H9 (cell line): ENCODE results near the gene PVALB. TPM values are rescaled to one million over a fixed set of nuclear protein-coding genes. Genes with fewer than 3 reads are reported as not detected.

Experiments
- DNase-seq: peaks from one replicate; pipeline ENCODE4 v3.0.0-alpha.2; 2017
- H2AFZ ChIP-seq: one replicate; pipeline ENCODE4 v1.6.1; 2013; ENCODE audit warnings: mild to moderate bottlenecking, low read length, control low read depth, moderate library complexity
- H2AK5ac ChIP-seq: 2 replicates; pipeline ENCODE4 v1.6.1; 2013; ENCODE audit warnings: low read length, control low read depth, mixed read lengths; ENCODE audit not compliant: insufficient read length
- H2BK120ac ChIP-seq: one replicate; pipeline ENCODE4 v1.6.1; 2013; ENCODE audit warnings: low read depth, mild to moderate bottlenecking, low read length, control low read depth, inconsistent platforms; ENCODE audit not compliant: poor library complexity, severe bottlenecking
- H2BK12ac ChIP-seq: 2 replicates; pipeline ENCODE4 v1.6.1; 2013; ENCODE audit warnings: low read length, control low read depth, mixed read lengths, low read depth; ENCODE audit not compliant: insufficient read length
- H2BK15ac ChIP-seq: 2 replicates; pipeline ENCODE4 v1.6.1; 2013; ENCODE audit warnings: low read depth, low read length, control low read depth
- H2BK20ac ChIP-seq: one replicate; pipeline ENCODE4 v1.6.1; 2013; ENCODE audit warnings: low read depth, mild to moderate bottlenecking, low read length, control low read depth, inconsistent platforms; ENCODE audit not compliant: poor library complexity, severe bottlenecking
- H2BK5ac ChIP-seq: 2 replicates; pipeline ENCODE4 v1.6.1; 2013; ENCODE audit warnings: low read length, control low read depth, mixed read lengths; ENCODE audit not compliant: insufficient read length
- H3K14ac ChIP-seq: 2 replicates; pipeline ENCODE4 v1.6.1; 2013; ENCODE audit warnings: low read length, control low read depth; ENCODE audit not compliant: insufficient read depth
- H3K18ac ChIP-seq: 2 replicates; pipeline ENCODE4 v1.6.1; 2013; ENCODE audit warnings: low read depth, mild to moderate bottlenecking, mixed read lengths, low read length, control low read depth; ENCODE audit not compliant: insufficient read length
- H3K23ac ChIP-seq: 2 replicates; pipeline ENCODE4 v1.6.1; 2013; ENCODE audit warnings: low read length, control low read depth, mixed read lengths, low read depth; ENCODE audit not compliant: insufficient read length
- H3K23me2 ChIP-seq: 2 replicates; pipeline ENCODE4 v1.6.1; 2013; ENCODE audit warnings: low read depth, mild to moderate bottlenecking, mixed read lengths, low read length, control low read depth; ENCODE audit not compliant: insufficient read length, poor library complexity, severe bottlenecking
- H3K27ac ChIP-seq: 2 replicates; pipeline ENCODE4 v1.5.1; 2013; ENCODE audit warnings: low read length, control low read depth, mixed read lengths, low read depth; ENCODE audit not compliant: insufficient read length
- H3K27me3 ChIP-seq: 2 replicates; pipeline ENCODE4 v1.6.1; 2013; ENCODE audit warnings: low read length, control low read depth, inconsistent platforms; ENCODE audit not compliant: insufficient read depth
- H3K4ac ChIP-seq: 2 replicates; pipeline ENCODE4 v1.6.1; 2013; ENCODE audit warnings: low read depth, mild to moderate bottlenecking, control low read depth, inconsistent platforms, low read length, moderate library complexity
- H3K4me1 ChIP-seq: 2 replicates; pipeline ENCODE4 v1.6.1; 2013; ENCODE audit warnings: low read length, control low read depth, inconsistent platforms; ENCODE audit not compliant: insufficient read depth
- H3K4me2 ChIP-seq: 2 replicates; pipeline ENCODE4 v1.6.1; 2013; ENCODE audit warnings: low read length, control low read depth, mixed read lengths; ENCODE audit not compliant: insufficient read length, insufficient read depth
- H3K56ac ChIP-seq: 2 replicates; pipeline ENCODE4 v1.6.1; 2013; ENCODE audit warnings: low read depth, mild to moderate bottlenecking, mixed read lengths, low read length, control low read depth; ENCODE audit not compliant: insufficient read length
- H3K79me1 ChIP-seq: 2 replicates; pipeline ENCODE4 v1.6.1; 2013; ENCODE audit warnings: low read depth, mild to moderate bottlenecking, moderate library complexity, low read length, control low read depth, inconsistent platforms; ENCODE audit not compliant: insufficient read depth, poor library complexity, severe bottlenecking
- H3K79me2 ChIP-seq: 2 replicates; pipeline ENCODE4 v1.6.1; 2013; ENCODE audit warnings: low read length, control low read depth, inconsistent platforms; ENCODE audit not compliant: insufficient read depth
- H3K9ac ChIP-seq: 2 replicates; pipeline ENCODE4 v1.6.1; 2013; ENCODE audit warnings: low read length, control low read depth, mixed read lengths; ENCODE audit not compliant: insufficient read length; ENCODE audit errors: extremely low read depth
- H3K9me3 ChIP-seq: one replicate; pipeline ENCODE4 v1.6.1; 2013; ENCODE audit warnings: low read depth, low read length, inconsistent platforms; ENCODE audit not compliant: control insufficient read depth
- H3T11ph ChIP-seq: one replicate; pipeline ENCODE4 v1.6.1; 2013; ENCODE audit warnings: mild to moderate bottlenecking, low read length, control low read depth, inconsistent platforms
- H4K20me1 ChIP-seq: one replicate; pipeline ENCODE4 v1.6.1; 2013; ENCODE audit not compliant: control insufficient read depth, insufficient read length, insufficient read depth
- H4K5ac ChIP-seq: 2 replicates; pipeline ENCODE4 v1.6.1; 2013; ENCODE audit warnings: low read depth, mild to moderate bottlenecking, mixed read lengths, low read length, control low read depth; ENCODE audit not compliant: insufficient read length
- H4K8ac ChIP-seq: replicated peaks from 2 replicates; pipeline ENCODE4 v1.6.1; 2013; ENCODE audit warnings: low read length, control low read depth, mixed read lengths, low read depth; ENCODE audit not compliant: insufficient read length
- H4K91ac ChIP-seq: 2 replicates; pipeline ENCODE4 v1.6.1; 2013; ENCODE audit warnings: low read depth, mild to moderate bottlenecking, moderate library complexity, mixed read lengths, low read length, control low read depth; ENCODE audit not compliant: insufficient read length
- H3K27ac Mint-ChIP-seq, 3 experiments: 2 replicates in 2 of 3; 3 replicates in 1 of 3; pipeline ENCODE4 v1.8.0; 2020 to 2021; ENCODE audit warnings: mixed read lengths in 3 of 3, mild to moderate bottlenecking in 1 of 3, moderate library complexity in 1 of 3
- H3K27me3 Mint-ChIP-seq: 2 replicates; pipeline ENCODE4 v1.8.0; 2021; ENCODE audit warnings: low read depth, mild to moderate bottlenecking, moderate library complexity, mixed read lengths
- H3K36me3 Mint-ChIP-seq, 3 experiments: 2 replicates in 2 of 3; 3 replicates in 1 of 3; pipeline ENCODE4 v1.8.0; 2020 to 2021; ENCODE audit warnings: low read depth in 3 of 3, mixed read lengths in 3 of 3; ENCODE audit not compliant: insufficient read depth in 1 of 3
- H3K4me1 Mint-ChIP-seq, 2 experiments: 2 replicates each; pipeline ENCODE4 v1.8.0; 2020; ENCODE audit warnings: mixed read lengths in 2 of 2
- H3K4me3 Mint-ChIP-seq, 2 experiments: 2 replicates in 1 of 2; 3 replicates in 1 of 2; pipeline ENCODE4 v1.8.0; 2020 to 2021; ENCODE audit warnings: mild to moderate bottlenecking in 2 of 2, mixed read lengths in 2 of 2, moderate library complexity in 1 of 2
- H3K9me3 Mint-ChIP-seq, 2 experiments: 2 replicates in 1 of 2; 3 replicates in 1 of 2; pipeline ENCODE4 v1.8.0; 2020; ENCODE audit warnings: mild to moderate bottlenecking in 2 of 2, mixed read lengths in 2 of 2, moderate library complexity in 1 of 2
- WGBS: extraction: QIAGEN DNeasy Blood & Tissue Kit; methylation state at CpG from one replicate; pipeline ENCODE4 v1.1.7; 2013; ENCODE audit warnings: missing lambda C conversion rate, low lambda C conversion rate, mixed read lengths; ENCODE audit not compliant: insufficient read length; ENCODE audit errors: extremely low coverage; 5-methylcytosine and 5-hydroxymethylcytosine counted together
- total RNA-seq: library from RNA; stranded (reverse); gene quantifications from 2 replicates; pipeline ENCODE4 v1.2.1, GENCODE V29; 2021
- TF ChIP-seq, protein P1 (sequence below): fragments of 200-600 bp; sonication (generic); conservative IDR thresholded peaks from 3 replicates; pipeline ENCODE4 v1.8.0; 2021; ENCODE audit warnings: antibody characterized with exemption, mild to moderate bottlenecking

PVALB gene
- total RNA-seq, 1 experiment from 2014 or later = 2.7 TPM

DNA sequence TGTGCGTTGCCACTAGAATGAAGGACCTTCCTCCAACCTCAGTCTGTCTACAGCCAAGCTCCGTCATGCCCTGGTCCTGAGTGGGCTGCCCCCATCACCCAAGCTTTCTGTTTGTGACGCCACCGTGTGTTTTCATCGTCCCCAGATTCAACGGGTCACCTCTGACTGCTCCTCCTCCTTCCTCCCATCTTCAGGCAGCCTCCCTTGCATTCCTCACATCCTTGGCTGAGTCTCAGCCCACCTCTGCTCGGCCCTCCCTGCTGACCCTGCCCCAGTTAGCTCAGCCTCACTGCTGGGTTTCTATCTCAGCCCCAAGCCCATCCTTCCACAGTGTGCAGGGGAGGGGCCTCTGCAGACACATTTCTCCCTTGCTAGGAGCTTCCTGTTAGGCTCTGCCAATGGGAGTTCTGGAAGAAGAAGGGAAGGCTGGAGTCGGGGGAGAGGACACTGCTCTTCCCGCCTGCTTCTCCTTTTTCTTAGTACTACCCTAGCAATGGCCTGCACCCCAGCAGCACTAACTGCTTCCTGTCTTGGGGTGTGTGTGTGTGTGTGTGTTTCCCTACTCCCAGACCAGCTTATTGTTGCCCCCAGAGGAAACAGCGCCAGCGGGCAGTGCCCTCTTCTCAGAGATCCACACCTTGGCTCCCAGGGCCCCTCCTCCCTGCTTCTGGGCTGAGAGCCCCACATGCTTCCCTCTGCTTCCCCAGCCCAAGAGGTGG lies 46.2 kb downstream of the PVALB start:
- Mint-ChIP-seq H3K27ac (peak overlapping the region in 2 of 3 experiments; percentile 22 to 94; a peak in 2 of 7 replicates), H3K9me3 (no peaks in the 10 kb centered on the region)

More for the DNA sequence above, 46.2 kb downstream of the PVALB start:
- Histone ChIP-seq H4K8ac (no peak overlapping the region), H2BK12ac (no peak overlapping the region), H2BK5ac (no peak overlapping the region), H3K56ac (no peak overlapping the region), H2BK120ac (no peak overlapping the region), H3K9me3 (no peaks in the 10 kb centered on the region), H4K20me1 (no peaks in the 10 kb centered on the region), H2BK15ac (no peak overlapping the region), H3K23me2 (peaks cover 2% of the 10 kb centered on the region), H3K9ac (no peak overlapping the region), H3T11ph (no peak overlapping the region), H3K79me1 (no peaks in the 10 kb centered on the region), H4K91ac (no peak overlapping the region), H3K4me2 (no peak overlapping the region), H3K18ac (no peak overlapping the region), H3K23ac (no peak overlapping the region), H3K27me3 (no peaks in the 10 kb centered on the region), H3K4me1 (no peaks in the 10 kb centered on the region), H3K4ac (no peak overlapping the region), H2AK5ac (no peak overlapping the region), H2BK20ac (no peak overlapping the region), H2AFZ (no peak overlapping the region), H3K27ac (no peak overlapping the region), H4K5ac (no peak overlapping the region), H3K79me2 (no peaks in the 10 kb centered on the region), H3K14ac (no peak overlapping the region)
- no peaks in the 10 kb centered on the region for H3K27me3 Mint-ChIP-seq
- TF ChIP-seq, protein P1, sequence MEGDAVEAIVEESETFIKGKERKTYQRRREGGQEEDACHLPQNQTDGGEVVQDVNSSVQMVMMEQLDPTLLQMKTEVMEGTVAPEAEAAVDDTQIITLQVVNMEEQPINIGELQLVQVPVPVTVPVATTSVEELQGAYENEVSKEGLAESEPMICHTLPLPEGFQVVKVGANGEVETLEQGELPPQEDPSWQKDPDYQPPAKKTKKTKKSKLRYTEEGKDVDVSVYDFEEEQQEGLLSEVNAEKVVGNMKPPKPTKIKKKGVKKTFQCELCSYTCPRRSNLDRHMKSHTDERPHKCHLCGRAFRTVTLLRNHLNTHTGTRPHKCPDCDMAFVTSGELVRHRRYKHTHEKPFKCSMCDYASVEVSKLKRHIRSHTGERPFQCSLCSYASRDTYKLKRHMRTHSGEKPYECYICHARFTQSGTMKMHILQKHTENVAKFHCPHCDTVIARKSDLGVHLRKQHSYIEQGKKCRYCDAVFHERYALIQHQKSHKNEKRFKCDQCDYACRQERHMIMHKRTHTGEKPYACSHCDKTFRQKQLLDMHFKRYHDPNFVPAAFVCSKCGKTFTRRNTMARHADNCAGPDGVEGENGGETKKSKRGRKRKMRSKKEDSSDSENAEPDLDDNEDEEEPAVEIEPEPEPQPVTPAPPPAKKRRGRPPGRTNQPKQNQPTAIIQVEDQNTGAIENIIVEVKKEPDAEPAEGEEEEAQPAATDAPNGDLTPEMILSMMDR = no peak
- WGBS = no CpG with 5 or more reads among the region's 11 CpGs
- H3K36me3 Mint-ChIP-seq = peaks cover 4 to 22% (median 18%) of the 10 kb centered on the region in 3 experiments; a peak in 5 of 7 replicates
- no peak overlapping the region for H3K4me3 Mint-ChIP-seq
- peak; percentile 66 for DNase-seq
- peaks cover 19 to 20% of the 10 kb centered on the region in 2 experiments for H3K4me1 Mint-ChIP-seq
